ENCODE measurements around the gene USF3. TPM values are rescaled to one million over a fixed set of nuclear protein-coding genes. Genes with fewer than 3 reads are reported as not detected.

Gene USF3
- total and polyA plus RNA-seq, 11 donors = 4.3 to 25.3 (median 17.2) TPM

GRCh38 chr3:113664523-113665094 lies 31.8 kb downstream of the USF3 start:
- no peaks in the 10 kb centered on the region for H3K27me3 ChIP-seq
- peaks cover 0 to 11% (median 2%) of the 10 kb centered on the region in 12 donors for H3K4me1 ChIP-seq
- intact Hi-C loops (cut with DNase I) = no loop called here
- no peak overlapping the region for H3K27ac ChIP-seq
- DNase-seq (no peak), ATAC-seq (no peak)
- TF ChIP-seq CTCF (IDR thresholded peaks at IDR 0.05) (no peak), POLR2A (IDR thresholded peaks at IDR 0.05) (no peak)
- H3K4me3 ChIP-seq = no peak overlapping the region
- no peaks in the 10 kb centered on the region for H3K9me3 ChIP-seq
- H3K36me3 ChIP-seq = peaks cover 0 to 69% (median 48%) of the 10 kb centered on the region in 9 donors

- DNase-seq = no peak
- H3K27ac ChIP-seq = no peak overlapping the region
- no peaks in the 10 kb centered on the region for H3K27me3 ChIP-seq
- peaks cover 0 to 18% (median 2%) of the 10 kb centered on the region in 12 donors for H3K4me1 ChIP-seq
- intact Hi-C loops (cut with DNase I) = no loop called here
- H3K4me3 ChIP-seq = no peak overlapping the region
- TF ChIP-seq POLR2A (IDR thresholded peaks at IDR 0.05) (no peak), CTCF (IDR thresholded peaks at IDR 0.05) (no peak)
- ATAC-seq = no peak
- peaks cover 0 to 75% (median 57%) of the 10 kb centered on the region in 9 donors for H3K36me3 ChIP-seq
- no peaks in the 10 kb centered on the region for H3K9me3 ChIP-seq
- WGBS, 4 donors = 80 to 93% (median 87%) methylated on average over 1 of the region's 1 CpG
Observed at GRCh38 chr3:113663761-113664160, 32.7 kb downstream of the USF3 start.

GRCh38 chr3:113663324-113663750 lies 33.1 kb downstream of the USF3 start:
- H3K4me1 ChIP-seq = peaks cover 0 to 19% (median 2%) of the 10 kb centered on the region in 12 donors

GRCh38 chr3:113662824-113663223 lies 33.6 kb downstream of the USF3 start:
- H3K27me3 ChIP-seq = no peaks in the 10 kb centered on the region
- no peak for TF ChIP-seq POLR2A (IDR thresholded peaks at IDR 0.05)
- no peak for TF ChIP-seq CTCF (IDR thresholded peaks at IDR 0.05)
- ATAC-seq (no peak), DNase-seq (no peak)
- WGBS, 4 donors = 85 to 98% (median 89%) methylated on average over 1 of the region's 1 CpG
- no peak overlapping the region for H3K27ac ChIP-seq
- H3K4me1 ChIP-seq = peaks cover 0 to 24% (median 1%) of the 10 kb centered on the region in 12 donors
- no peak overlapping the region for H3K4me3 ChIP-seq
- no peaks in the 10 kb centered on the region for H3K9me3 ChIP-seq
- intact Hi-C loops (cut with DNase I) = no loop called here
- H3K36me3 ChIP-seq = peaks cover 0 to 83% (median 64%) of the 10 kb centered on the region in 9 donors

More at GRCh38 chr3:113663324-113663750, 33.1 kb downstream of the USF3 start:
- DNase-seq (no peak), ATAC-seq (no peak)
- H3K4me3 ChIP-seq = no peak overlapping the region
- intact Hi-C loops (cut with DNase I) = no loop called here
- TF ChIP-seq POLR2A (IDR thresholded peaks at IDR 0.05) = no peak
- no peak for TF ChIP-seq CTCF (IDR thresholded peaks at IDR 0.05)
- H3K27me3 ChIP-seq = no peaks in the 10 kb centered on the region
- H3K27ac ChIP-seq = no peak overlapping the region
- WGBS, 4 donors = 86 to 92% (median 88%) methylated on average over 3 of the region's 3 CpGs
- H3K9me3 ChIP-seq = no peaks in the 10 kb centered on the region
- H3K36me3 ChIP-seq = peaks cover 0 to 78% (median 61%) of the 10 kb centered on the region in 9 donors

Data from heart left ventricle (tissue), 16 donors.